B cell (primary cell): ENCODE measurements around the gene RORC. TPM values are rescaled to one million over a fixed set of nuclear protein-coding genes. Genes with fewer than 3 reads are reported as not detected.

Experiments used
- ATAC-seq: fragments of 200-7000 bp; cut with Tn5 transposase; one replicate; pipeline ENCODE4 v1.10.0; 2021; ENCODE audit warnings: low read depth, mild to moderate bottlenecking, moderate number of reproducible peaks, moderate library complexity
- CTCF ChIA-PET: fragments of 350-600 bp; sonication (Branson Sonifier 250); formaldehyde crosslinking; loops from one replicate; lab custom pipeline; 2021; ENCODE audit warnings: antibody characterized with exemption, inconsistent platforms; lab: Charles Lee
- POLR2A ChIA-PET: fragments of 350-600 bp; sonication (Branson Sonifier 250); formaldehyde crosslinking; loops from one replicate; lab custom pipeline; 2021; ENCODE audit warnings: antibody characterized with exemption; lab: Charles Lee
- DNase-seq: peaks from one replicate; pipeline ENCODE4 v3.0.0; 2013
- H2AFZ ChIP-seq: 2 replicates; pipeline ENCODE4 v1.6.1; 2012; ENCODE audit warnings: mild to moderate bottlenecking, low read depth, low read length; ENCODE audit not compliant: insufficient read depth, poor library complexity, severe bottlenecking
- H3K27ac ChIP-seq, 2 donors: 1 replicate in 1 of 2; 2 replicates in 1 of 2; pipeline ENCODE4 v1.5.1; 2012 to 2013; ENCODE audit warnings: low read length in 2 of 2, mild to moderate bottlenecking in 2 of 2, moderate library complexity in 1 of 2
- H3K27me3 ChIP-seq, 4 experiments: fragments of 200-600 bp in 1 of 4; sonication (generic) in 1 of 4; replicated peaks in 1 of 4; 1 replicate in 2 of 4; 2 replicates in 2 of 4; pipeline versions ENCODE4 v1.6.1 to v1.7.0; 2013 to 2016; ENCODE audit warnings: low read length in 3 of 4, mild to moderate bottlenecking in 2 of 4, mixed read lengths in 1 of 4, moderate library complexity in 1 of 4; ENCODE audit not compliant: insufficient read depth in 4 of 4, control insufficient read depth in 3 of 4; ENCODE audit errors: control extremely low read depth in 1 of 4
- H3K36me3 ChIP-seq, 2 experiments: replicated peaks in 1 of 2; 1 replicate in 1 of 2; 2 replicates in 1 of 2; pipeline versions ENCODE4 v1.6.1 to v1.7.1; 2013; ENCODE audit warnings: low read length in 1 of 2; ENCODE audit not compliant: insufficient read depth in 2 of 2, control insufficient read depth in 1 of 2; ENCODE audit errors: control extremely low read depth in 1 of 2, extremely low read depth in 1 of 2
- H3K4me1 ChIP-seq, 2 donors: fragments of 200-600 bp in 1 of 2; sonication (generic) in 1 of 2; 1 replicate in 1 of 2; 2 replicates in 1 of 2; pipeline versions ENCODE4 v1.5.1 to v1.6.1; 2013 to 2017; ENCODE audit warnings: low read length in 2 of 2; ENCODE audit not compliant: control insufficient read depth in 2 of 2, insufficient read depth in 2 of 2
- H3K4me2 ChIP-seq: replicated peaks from 2 replicates; pipeline ENCODE3; 2012; ENCODE audit warnings: mild to moderate bottlenecking, low read depth, low read length; ENCODE audit not compliant: poor library complexity, severe bottlenecking
- H3K4me3 ChIP-seq, 5 experiments: fragments of 200-600 bp in 1 of 5; sonication (generic) in 1 of 5; 1 replicate in 3 of 5; 2 replicates in 2 of 5; pipeline versions ENCODE4 v1.5.1 to v1.7.0; 2011 to 2016; ENCODE audit warnings: low read length in 4 of 5, mild to moderate bottlenecking in 4 of 5, low read depth in 2 of 5, control low read depth in 1 of 5, moderate library complexity in 1 of 5; ENCODE audit not compliant: insufficient read depth in 1 of 5; ENCODE audit errors: control extremely low read depth in 1 of 5, extremely low read depth in 1 of 5
- H3K79me2 ChIP-seq: fragments of 200-600 bp; sonication (generic); one replicate; pipeline ENCODE4 v1.6.0; 2016; ENCODE audit warnings: low read length; ENCODE audit not compliant: control insufficient read depth, insufficient read depth
- H3K9ac ChIP-seq: fragments of 200-600 bp; sonication (generic); 2 replicates; pipeline ENCODE4 v1.6.1; 2017; ENCODE audit warnings: mild to moderate bottlenecking, low read length, moderate library complexity
- H3K9me3 ChIP-seq, 3 donors: one replicate each; pipeline versions ENCODE4 v1.6.1 to v1.7.1; 2013; ENCODE audit warnings: low read length in 2 of 3; ENCODE audit not compliant: control insufficient read depth in 2 of 3, insufficient read depth in 1 of 3; ENCODE audit errors: control extremely low read depth in 1 of 3
- H4K20me1 ChIP-seq: 2 replicates; pipeline ENCODE4 v1.6.0; 2012; ENCODE audit warnings: mild to moderate bottlenecking, low read length; ENCODE audit not compliant: insufficient read depth, control insufficient read depth, poor library complexity, severe bottlenecking
- H3K27ac Mint-ChIP-seq: one replicate; pipeline ENCODE4 v1.8.0; 2021; ENCODE audit warnings: mixed read lengths
- H3K27me3 Mint-ChIP-seq: one replicate; pipeline ENCODE4 v1.8.0; 2021; ENCODE audit warnings: mixed read lengths
- H3K4me1 Mint-ChIP-seq: one replicate; pipeline ENCODE4 v1.8.0; 2021; ENCODE audit warnings: mixed read lengths
- H3K4me3 Mint-ChIP-seq: one replicate; pipeline ENCODE4 v1.8.0; 2021; ENCODE audit warnings: mixed read lengths
- H3K9me3 Mint-ChIP-seq: one replicate; pipeline ENCODE4 v1.8.0; 2022; ENCODE audit warnings: mixed read lengths; ENCODE audit not compliant: insufficient read depth
- EZH2 ChIP-seq: IDR thresholded peaks from 2 replicates; pipeline ENCODE4 v1.6.1; 2012; ENCODE audit warnings: borderline replicate concordance, low read depth, mild to moderate bottlenecking, moderate library complexity, low read length; ENCODE audit not compliant: insufficient read depth, poor library complexity, severe bottlenecking
- WGBS: methylation state at CpG from one replicate; pipeline ENCODE4 v1.1.5; 2013; ENCODE audit warnings: missing lambda C conversion rate; ENCODE audit not compliant: insufficient coverage; 5-methylcytosine and 5-hydroxymethylcytosine counted together
- intact Hi-C: fragments of 100-400 bp; cut with micrococcal nuclease; formaldehyde crosslinking; loops from one replicate; pipeline ENCODE4 v1.10.0; 2022
- polyA plus RNA-seq: library from polyadenylated mRNA; depleted of rRNA; stranded (reverse); fragments of >200 nt; gene quantifications from 2 replicates; pipeline ENCODE4 v1.2.3, GENCODE V29; 2012
- total RNA-seq, 2 donors: library from RNA; stranded (reverse); fragments of 120-200 nt in 1 of 2; gene quantifications; 1 replicate in 1 of 2; 2 replicates in 1 of 2; pipeline versions ENCODE4 v1.2.3 to v1.2.4, GENCODE V29; 2013 to 2022
- TF ChIP-seq, protein P1 (sequence below): fragments of 200-600 bp; IDR thresholded peaks from one replicate; pipeline ENCODE4 v1.8.0; 2022; ENCODE audit warnings: antibody characterized with exemption, mild to moderate bottlenecking

Gene RORC
- total and polyA plus RNA-seq, 2 donors (not counting 1 experiment from before 2014, with no cell fraction given) = 0.15 TPM; not detected in 1

DNA sequence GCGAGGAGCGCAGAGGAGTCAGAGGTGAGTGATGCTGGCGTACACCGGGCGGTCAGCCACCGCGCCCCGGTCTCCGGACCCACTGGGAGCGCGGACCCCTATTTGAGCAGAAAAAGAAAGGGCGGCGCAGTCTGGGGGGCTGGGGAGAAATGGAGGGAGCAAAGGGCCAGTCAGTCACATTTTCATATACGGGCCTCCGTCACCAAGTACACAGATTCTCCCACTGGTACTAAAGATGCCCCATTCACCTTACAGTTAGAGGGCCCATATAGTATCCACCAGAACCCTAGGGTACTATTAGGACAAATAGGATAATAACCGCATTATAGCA, 7.4 kb upstream of the RORC start:
- peak overlapping the region in 4 of 5 experiments; percentile 36 to 56 (median 44) for H3K4me3 ChIP-seq
- Mint-ChIP-seq H3K9me3 (no peaks in the 10 kb centered on the region), H3K4me1 (peaks cover 34% of the 10 kb centered on the region), H3K27me3 (peaks cover 10% of the 10 kb centered on the region), H3K4me3 (peak overlapping the region; percentile 87), H3K27ac (peak overlapping the region; percentile 37)
- 21% methylated on average over 9 of the region's 16 CpGs for WGBS
- ChIA-PET CTCF (interaction anchor here (2.3 kb wide), 1 partner anchor 245 kb away, joined by 10 read pairs; no protein-coding TSS in a partner anchor), POLR2A (no interaction called here)
- no peak overlapping the region for H3K27ac ChIP-seq
- no peaks in the 10 kb centered on the region for H3K79me2 ChIP-seq
- H3K27me3 ChIP-seq = peaks cover 0 to 20% (median 7%) of the 10 kb centered on the region in 4 experiments
- DNase-seq = no peak
- H3K4me2 ChIP-seq = peak overlapping the region; percentile 89
- no peak for ATAC-seq
- H3K9me3 ChIP-seq = peaks cover 0 to 11% (median 0%) of the 10 kb centered on the region in 3 donors
- no peak for TF ChIP-seq EZH2
- TF ChIP-seq, protein P1, sequence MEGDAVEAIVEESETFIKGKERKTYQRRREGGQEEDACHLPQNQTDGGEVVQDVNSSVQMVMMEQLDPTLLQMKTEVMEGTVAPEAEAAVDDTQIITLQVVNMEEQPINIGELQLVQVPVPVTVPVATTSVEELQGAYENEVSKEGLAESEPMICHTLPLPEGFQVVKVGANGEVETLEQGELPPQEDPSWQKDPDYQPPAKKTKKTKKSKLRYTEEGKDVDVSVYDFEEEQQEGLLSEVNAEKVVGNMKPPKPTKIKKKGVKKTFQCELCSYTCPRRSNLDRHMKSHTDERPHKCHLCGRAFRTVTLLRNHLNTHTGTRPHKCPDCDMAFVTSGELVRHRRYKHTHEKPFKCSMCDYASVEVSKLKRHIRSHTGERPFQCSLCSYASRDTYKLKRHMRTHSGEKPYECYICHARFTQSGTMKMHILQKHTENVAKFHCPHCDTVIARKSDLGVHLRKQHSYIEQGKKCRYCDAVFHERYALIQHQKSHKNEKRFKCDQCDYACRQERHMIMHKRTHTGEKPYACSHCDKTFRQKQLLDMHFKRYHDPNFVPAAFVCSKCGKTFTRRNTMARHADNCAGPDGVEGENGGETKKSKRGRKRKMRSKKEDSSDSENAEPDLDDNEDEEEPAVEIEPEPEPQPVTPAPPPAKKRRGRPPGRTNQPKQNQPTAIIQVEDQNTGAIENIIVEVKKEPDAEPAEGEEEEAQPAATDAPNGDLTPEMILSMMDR = no peak
- no peaks in the 10 kb centered on the region for H4K20me1 ChIP-seq
- H3K4me1 ChIP-seq = peaks cover 34 to 41% of the 10 kb centered on the region in 2 donors
- H3K9ac ChIP-seq = peak overlapping the region; percentile 65
- H2AFZ ChIP-seq = peak overlapping the region; percentile 69
- H3K36me3 ChIP-seq = no peaks in the 10 kb centered on the region
- intact Hi-C loops = loop anchor here (2.0 to 10.0 kb wide), 4 partner anchors 114 to 557 kb away; partner anchors contain the start of genes POGZ, PSMB4, RIIAD1 and ZNF687
